LNCaP clone FGC (cell line): ENCODE results near the gene ARID4B.

ENCODE experiments used
- DNase-seq: peaks from one replicate; pipeline ENCODE4 v3.0.0-alpha.2; 2011; ENCODE audit warnings: low read depth
- H3K4me3 ChIP-seq: 2 replicates; pipeline ENCODE4 v1.5.1; 2011; ENCODE audit warnings: mild to moderate bottlenecking, low read depth, low read length, control low read depth
- TF ChIP-seq, protein P1 (sequence below): IDR thresholded peaks from 2 replicates; pipeline ENCODE4 v1.5.1; 2012; ENCODE audit warnings: mild to moderate bottlenecking; ENCODE audit not compliant: control insufficient read depth, insufficient read depth; ENCODE audit errors: extremely low read depth

The ARID4B gene

DNA sequence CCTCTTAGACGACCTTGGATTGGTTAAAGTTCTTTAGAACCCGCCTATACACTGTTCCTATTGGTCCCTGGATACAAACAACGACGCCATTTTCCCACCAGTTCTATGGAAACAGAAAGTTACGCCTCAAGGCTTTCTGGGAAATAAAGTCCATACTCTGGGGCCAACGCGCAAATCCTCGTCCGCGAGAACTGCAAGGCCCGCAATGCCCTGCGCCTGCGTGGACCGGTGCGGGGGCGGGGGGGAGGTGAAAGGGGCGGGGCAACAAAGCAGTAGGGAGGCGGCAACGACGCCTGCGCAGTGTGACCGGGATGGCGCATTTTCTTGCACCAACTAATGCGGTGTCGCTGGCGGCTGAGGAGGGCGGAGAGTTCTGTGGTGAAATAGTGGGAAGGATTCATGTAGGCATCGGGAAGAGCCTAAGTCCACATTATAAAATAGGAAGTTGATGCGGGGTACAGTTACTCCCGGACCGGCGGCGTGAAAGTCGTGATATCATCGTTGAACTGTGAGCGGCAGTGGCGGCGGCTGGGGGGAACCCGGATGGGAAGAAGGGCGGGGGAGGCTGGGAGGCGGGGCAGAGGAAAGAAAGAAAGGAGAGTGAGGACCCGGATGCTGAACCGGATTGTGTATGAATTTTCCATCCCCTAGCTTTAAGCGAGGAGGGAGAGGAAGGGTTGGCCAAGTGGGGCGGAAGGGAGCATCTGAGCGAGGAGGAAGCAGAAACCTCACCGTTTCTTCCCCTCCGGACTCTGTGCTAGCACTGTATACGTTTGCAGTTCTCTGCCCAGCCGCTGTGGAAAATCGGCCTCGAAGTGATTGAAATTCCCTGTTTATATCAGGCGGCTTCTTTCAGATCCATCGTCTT is 526 bp upstream of the ARID4B start, which contains the start of gene GGPS1:
Gene GGPS1, plus strand, starts transcription at position 300 of the 868 bp plus-strand sequence. CDS start 6,695 bp downstream, outside the sequence.
- TF ChIP-seq, protein P1, sequence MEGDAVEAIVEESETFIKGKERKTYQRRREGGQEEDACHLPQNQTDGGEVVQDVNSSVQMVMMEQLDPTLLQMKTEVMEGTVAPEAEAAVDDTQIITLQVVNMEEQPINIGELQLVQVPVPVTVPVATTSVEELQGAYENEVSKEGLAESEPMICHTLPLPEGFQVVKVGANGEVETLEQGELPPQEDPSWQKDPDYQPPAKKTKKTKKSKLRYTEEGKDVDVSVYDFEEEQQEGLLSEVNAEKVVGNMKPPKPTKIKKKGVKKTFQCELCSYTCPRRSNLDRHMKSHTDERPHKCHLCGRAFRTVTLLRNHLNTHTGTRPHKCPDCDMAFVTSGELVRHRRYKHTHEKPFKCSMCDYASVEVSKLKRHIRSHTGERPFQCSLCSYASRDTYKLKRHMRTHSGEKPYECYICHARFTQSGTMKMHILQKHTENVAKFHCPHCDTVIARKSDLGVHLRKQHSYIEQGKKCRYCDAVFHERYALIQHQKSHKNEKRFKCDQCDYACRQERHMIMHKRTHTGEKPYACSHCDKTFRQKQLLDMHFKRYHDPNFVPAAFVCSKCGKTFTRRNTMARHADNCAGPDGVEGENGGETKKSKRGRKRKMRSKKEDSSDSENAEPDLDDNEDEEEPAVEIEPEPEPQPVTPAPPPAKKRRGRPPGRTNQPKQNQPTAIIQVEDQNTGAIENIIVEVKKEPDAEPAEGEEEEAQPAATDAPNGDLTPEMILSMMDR = 0 out of 2 replicates have a peak, but pooled peaks have one; percentile 12
- peak within 1 kb of the TSS; percentile 64 for H3K4me3 ChIP-seq
- peak; percentile 100 for DNase-seq

DNA sequence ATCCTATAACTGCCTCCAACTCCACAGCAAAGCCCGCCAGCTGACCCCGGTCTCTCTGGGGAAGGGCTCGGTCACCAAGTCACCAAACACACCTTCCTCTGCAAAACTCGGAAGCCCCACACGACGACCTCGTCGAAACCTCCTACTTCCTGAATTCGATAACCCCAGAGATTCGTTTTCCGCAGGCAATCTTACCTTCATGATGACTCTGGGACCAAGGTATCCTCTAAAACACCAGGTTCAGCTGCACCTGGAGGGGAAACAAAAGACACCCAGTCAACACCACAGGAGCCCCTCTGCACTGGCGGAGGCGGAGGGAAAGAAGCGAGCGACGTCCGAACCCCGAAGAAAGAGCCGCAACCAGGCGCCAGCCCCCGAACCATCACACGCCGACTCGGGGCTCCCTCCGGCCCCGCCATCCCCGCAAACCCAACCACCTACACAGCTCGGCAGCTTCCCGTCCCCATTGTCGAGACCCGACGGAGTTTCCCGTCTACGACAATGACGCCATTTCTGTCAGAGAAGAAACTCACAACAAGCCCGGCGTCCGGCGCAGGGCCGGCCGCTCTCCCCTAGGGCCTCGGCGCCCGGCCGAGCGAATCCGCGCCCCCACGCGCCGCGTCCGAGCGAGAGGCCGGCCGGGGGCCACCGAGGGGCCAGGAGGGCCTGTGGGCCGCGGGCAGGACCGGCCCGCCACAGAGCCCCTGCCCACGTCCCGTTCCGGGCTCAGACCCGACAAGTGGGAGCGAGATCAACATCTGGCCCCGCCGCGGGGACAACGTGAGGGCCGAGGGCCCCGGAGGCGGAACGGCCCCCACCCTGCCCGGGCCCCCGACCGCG is 1.0 kb downstream of the ARID4B start:
- TF ChIP-seq, protein P1 = no peak
- no peak for DNase-seq
- peak overlapping the region; percentile 64 for H3K4me3 ChIP-seq

DNA sequence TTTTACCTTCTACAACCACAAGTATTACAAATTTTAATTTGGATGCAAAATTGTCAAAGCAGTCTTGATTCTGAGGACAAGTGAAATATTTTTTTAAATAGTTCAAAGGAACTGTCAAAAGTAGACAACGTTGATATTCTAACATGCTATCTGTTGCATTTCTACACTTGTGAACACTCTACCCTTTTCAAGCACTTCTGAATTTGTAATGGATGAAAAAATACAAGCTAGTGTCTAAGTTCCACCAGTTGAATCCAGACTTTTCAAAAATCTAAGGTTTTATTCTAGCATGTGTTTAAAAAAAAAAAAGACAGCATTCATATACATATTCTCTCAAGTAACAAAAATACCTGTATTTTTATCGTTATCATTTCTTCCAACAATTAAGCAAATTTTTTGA is 2.1 kb downstream of the ARID4B start:
- DNase-seq = no peak
- peak overlapping the region; percentile 64 for H3K4me3 ChIP-seq
- TF ChIP-seq, protein P1 = no peak

DNA sequence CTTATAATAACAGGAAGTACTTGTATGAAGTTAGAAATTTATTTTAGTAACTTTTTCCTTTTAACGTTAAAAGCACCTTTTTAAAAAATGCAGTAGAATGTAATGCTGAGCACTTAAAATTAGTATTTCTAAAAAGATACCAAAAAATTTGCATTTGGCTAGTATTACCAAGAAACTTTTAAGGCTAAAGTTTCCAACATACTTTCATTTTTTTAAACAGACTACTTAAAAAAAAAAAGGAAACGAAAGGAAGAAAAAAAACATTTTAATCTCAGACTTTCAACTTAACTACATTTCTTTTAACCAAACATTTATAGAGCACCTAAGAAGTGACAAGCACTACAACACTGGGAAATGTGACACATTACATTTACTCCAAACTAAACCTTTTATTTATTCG is 2.8 kb downstream of the ARID4B start:
- no peak overlapping the region for H3K4me3 ChIP-seq
- DNase-seq = no peak
- TF ChIP-seq, protein P1 = no peak

DNA sequence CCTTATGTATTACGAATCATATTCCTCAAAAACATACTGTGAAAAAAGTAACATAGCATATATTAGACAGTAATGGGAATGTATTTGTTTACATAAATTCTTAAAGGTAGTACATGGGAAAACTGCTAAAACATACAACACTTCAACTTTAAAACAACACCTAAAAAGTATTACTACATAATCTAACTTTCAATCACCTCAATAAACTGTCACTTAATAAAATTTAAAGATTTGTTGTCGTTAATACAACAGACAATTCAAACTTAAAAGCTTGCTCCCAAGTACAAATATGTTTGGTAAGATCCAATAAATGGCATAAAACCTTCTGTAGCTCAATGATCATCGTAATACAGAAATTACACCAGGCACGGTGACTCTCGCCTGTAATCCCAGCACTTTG is 3.7 kb downstream of the ARID4B start:
- DNase-seq = no peak
- TF ChIP-seq, protein P1 = no peak
- H3K4me3 ChIP-seq = no peak overlapping the region

DNA sequence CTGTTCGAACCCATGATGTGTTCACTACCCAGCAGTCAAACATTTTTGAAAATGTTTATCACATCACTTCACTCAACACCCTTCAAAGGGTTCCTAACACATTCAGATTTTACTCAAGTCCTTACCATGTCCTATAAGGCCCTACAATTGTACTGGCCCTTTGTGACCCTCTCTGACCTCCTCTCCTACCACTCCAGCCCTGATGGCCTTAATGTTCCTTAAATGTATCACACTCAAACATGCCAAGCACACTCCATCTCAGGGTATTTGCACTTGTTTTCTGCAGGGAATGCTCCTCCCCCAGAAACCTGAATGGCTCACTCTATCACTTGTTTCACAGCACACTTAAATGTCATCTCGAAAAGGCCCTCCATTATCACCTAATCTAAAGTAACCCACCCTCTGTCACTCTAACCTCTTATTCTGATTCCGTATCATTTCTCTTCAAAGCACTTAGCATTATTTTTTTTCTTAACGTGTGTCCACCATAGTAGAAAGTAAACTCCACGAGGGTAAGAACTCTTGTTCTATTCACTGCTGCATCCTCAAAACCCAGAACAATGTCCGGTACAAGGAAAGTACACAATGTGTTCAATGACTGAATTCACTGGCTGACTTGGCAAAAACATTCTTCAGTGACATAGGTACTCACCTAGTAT is 7.3 kb downstream of the ARID4B start:
- TF ChIP-seq, protein P1 = no peak
- no peak overlapping the region for H3K4me3 ChIP-seq
- DNase-seq = no peak
